K562 (cell line): ENCODE data around the gene SMG9. TPM values are rescaled to one million over a fixed set of nuclear protein-coding genes. Genes with fewer than 3 reads are reported as not detected.

Experiments used
- CAMTA2 ChIP-seq: fragments of 250-450 bp; sonication (Bioruptor Pico); conservative IDR thresholded peaks from 2 replicates; pipeline ENCODE4 v1.5.1; 2022
- CBFA2T2 ChIP-seq: fragments of 450-650 bp; conservative IDR thresholded peaks from 2 replicates; pipeline ENCODE4 v1.6.1; 2017; ENCODE audit warnings: mild to moderate bottlenecking
- HNRNPL ChIP-seq: fragments of 200-400 bp; formaldehyde crosslinking; IDR thresholded peaks from 2 replicates; pipeline ENCODE4 v1.6.1; 2017; ENCODE audit warnings: low read depth, mild to moderate bottlenecking, low read length
- HNRNPUL1 ChIP-seq: fragments of 200-400 bp; formaldehyde crosslinking; IDR thresholded peaks from 2 replicates; pipeline ENCODE4 v1.6.1; 2017; ENCODE audit warnings: low read length
- MYBL2 ChIP-seq, 2 experiments: fragments of 450-650 bp in 1 of 2; sonication (generic) in 1 of 2; formaldehyde crosslinking in 1 of 2; IDR thresholded peaks; 2 replicates each; pipeline versions ENCODE4 v1.6.1 to v1.8.1; 2017 to 2022; ENCODE audit warnings: borderline replicate concordance in 1 of 2, inconsistent platforms in 1 of 2, low read depth in 1 of 2, mild to moderate bottlenecking in 1 of 2, missing genetic modification reagents in 1 of 2, moderate library complexity in 1 of 2
- NONO ChIP-seq, 2 experiments: fragments of 200-400 bp in 1 of 2; fragments of 450-650 bp in 1 of 2; formaldehyde crosslinking in 1 of 2; IDR thresholded peaks; 2 replicates each; pipeline ENCODE4 v1.6.1; 2017; ENCODE audit warnings: low read depth in 2 of 2, mild to moderate bottlenecking in 2 of 2, moderate library complexity in 2 of 2, low read length in 1 of 2
- PHF21A ChIP-seq: fragments of 450-650 bp; IDR thresholded peaks from 2 replicates; pipeline ENCODE4 v1.6.1; 2017; ENCODE audit warnings: low read depth, borderline replicate concordance
- PREB ChIP-seq: sonication (generic); formaldehyde crosslinking; IDR thresholded peaks from 2 replicates; pipeline ENCODE4 v1.8.1; 2023; ENCODE audit warnings: mild to moderate bottlenecking, missing genetic modification reagents
- RBM25 ChIP-seq: fragments of 200-400 bp; formaldehyde crosslinking; IDR thresholded peaks from 2 replicates; pipeline ENCODE4 v1.6.1; 2018; ENCODE audit warnings: low read length, low read depth, moderate library complexity; ENCODE audit not compliant: severe bottlenecking
- SMAD3 ChIP-seq: fragments of 450-650 bp; formaldehyde crosslinking; conservative IDR thresholded peaks from 2 replicates; pipeline ENCODE4 v1.4.0; 2020; ENCODE audit warnings: mild to moderate bottlenecking
- TCF7 ChIP-seq: sonication (generic); IDR thresholded peaks from 2 replicates; pipeline ENCODE4 v1.6.1; 2016; ENCODE audit warnings: antibody characterized with exemption, borderline replicate concordance
- TOE1 ChIP-seq, 2 experiments: fragments of 450-650 bp in 1 of 2; sonication (generic) in 1 of 2; formaldehyde crosslinking in 1 of 2; IDR thresholded peaks; 2 replicates each; pipeline versions ENCODE4 v1.7.1 to v1.8.0; 2016 to 2022; ENCODE audit warnings: borderline replicate concordance in 2 of 2, mild to moderate bottlenecking in 2 of 2, antibody characterized with exemption in 1 of 2, inconsistent platforms in 1 of 2, low read depth in 1 of 2, missing genetic modification reagents in 1 of 2, moderate library complexity in 1 of 2
- TSC22D4 ChIP-seq: fragments of 450-650 bp; IDR thresholded peaks from 2 replicates; pipeline ENCODE4 v1.6.1; 2016; ENCODE audit warnings: missing genetic modification characterization, missing biosample characterization, control low read depth
- ZFPM2 ChIP-seq: fragments of 250-450 bp; sonication (Bioruptor Pico); IDR thresholded peaks from 2 replicates; pipeline ENCODE4 v1.5.1; 2022; ENCODE audit warnings: mild to moderate bottlenecking
- polyA plus RNA-seq, 8 experiments: library from polyadenylated mRNA; depleted of rRNA in 4 of 8; stranded (reverse) in 5 of 8; unstranded in 3 of 8; fragments of >200 nt; fragmentation: Nextera tagmentation in 2 of 8; fragmentation: Illumina TruSeq in 1 of 8; extraction: Ambion mirVana in 2 of 8; extraction: Trizol in 1 of 8; gene quantifications; 2 replicates each; pipeline versions ENCODE4 v1.2.1 to v1.2.3, GENCODE V29; 2011 to 2014; ENCODE audit warnings: inconsistent platforms in 1 of 8, missing spikeins in 1 of 8
- total RNA-seq, 7 experiments: library from RNA; depleted of rRNA in 6 of 7; stranded (reverse); fragments of >200 nt in 6 of 7; fragmentation: Illumina TruSeq in 2 of 7; extraction: Trizol in 2 of 7; gene quantifications; 2 replicates each; pipeline versions ENCODE4 v1.2.1 to v1.2.3, GENCODE V29; 2011 to 2021; ENCODE audit warnings: low replicate concordance in 1 of 7
- TF ChIP-seq, protein P1 (sequence below): sonication (generic); formaldehyde crosslinking; IDR thresholded peaks from 2 replicates; pipeline ENCODE4 v1.8.0; 2022; ENCODE audit warnings: missing genetic modification reagents, mild to moderate bottlenecking, borderline replicate concordance
- TF ChIP-seq, protein P2 (sequence below): fragments of 250-450 bp; sonication (Bioruptor Pico); IDR thresholded peaks from 2 replicates; pipeline ENCODE4 v1.4.0; 2020
- TF ChIP-seq, protein P3 (sequence below): fragments of 450-650 bp; formaldehyde crosslinking; IDR thresholded peaks from 2 replicates; pipeline ENCODE4 v1.4.0; 2020; ENCODE audit warnings: mild to moderate bottlenecking, moderate library complexity
- TF ChIP-seq, protein P4 (sequence below): fragments of 250-450 bp; sonication (Bioruptor Pico); IDR thresholded peaks from 2 replicates; pipeline ENCODE4 v1.8.0; 2022; ENCODE audit warnings: moderate library complexity, mild to moderate bottlenecking, inconsistent platforms

SMG9 gene
- total and polyA plus RNA-seq, 9 of the 15 experiments (the other 6 are each of a cell fraction or from before 2014, with no cell fraction given): 1.7 to 79.7 (median 40.2) TPM

GRCh38 chr19:43774103-43774939, 19.6 kb upstream of the SMG9 start (continued):
- TF ChIP-seq, protein P1, sequence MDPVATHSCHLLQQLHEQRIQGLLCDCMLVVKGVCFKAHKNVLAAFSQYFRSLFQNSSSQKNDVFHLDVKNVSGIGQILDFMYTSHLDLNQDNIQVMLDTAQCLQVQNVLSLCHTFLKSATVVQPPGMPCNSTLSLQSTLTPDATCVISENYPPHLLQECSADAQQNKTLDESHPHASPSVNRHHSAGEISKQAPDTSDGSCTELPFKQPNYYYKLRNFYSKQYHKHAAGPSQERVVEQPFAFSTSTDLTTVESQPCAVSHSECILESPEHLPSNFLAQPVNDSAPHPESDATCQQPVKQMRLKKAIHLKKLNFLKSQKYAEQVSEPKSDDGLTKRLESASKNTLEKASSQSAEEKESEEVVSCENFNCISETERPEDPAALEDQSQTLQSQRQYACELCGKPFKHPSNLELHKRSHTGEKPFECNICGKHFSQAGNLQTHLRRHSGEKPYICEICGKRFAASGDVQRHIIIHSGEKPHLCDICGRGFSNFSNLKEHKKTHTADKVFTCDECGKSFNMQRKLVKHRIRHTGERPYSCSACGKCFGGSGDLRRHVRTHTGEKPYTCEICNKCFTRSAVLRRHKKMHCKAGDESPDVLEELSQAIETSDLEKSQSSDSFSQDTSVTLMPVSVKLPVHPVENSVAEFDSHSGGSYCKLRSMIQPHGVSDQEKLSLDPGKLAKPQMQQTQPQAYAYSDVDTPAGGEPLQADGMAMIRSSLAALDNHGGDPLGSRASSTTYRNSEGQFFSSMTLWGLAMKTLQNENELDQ: no peak
- TF ChIP-seq ZFPM2 (CRISPR knock-in tag): no peak
- TF ChIP-seq HNRNPL: peak; percentile 96
- TF ChIP-seq, protein P2, sequence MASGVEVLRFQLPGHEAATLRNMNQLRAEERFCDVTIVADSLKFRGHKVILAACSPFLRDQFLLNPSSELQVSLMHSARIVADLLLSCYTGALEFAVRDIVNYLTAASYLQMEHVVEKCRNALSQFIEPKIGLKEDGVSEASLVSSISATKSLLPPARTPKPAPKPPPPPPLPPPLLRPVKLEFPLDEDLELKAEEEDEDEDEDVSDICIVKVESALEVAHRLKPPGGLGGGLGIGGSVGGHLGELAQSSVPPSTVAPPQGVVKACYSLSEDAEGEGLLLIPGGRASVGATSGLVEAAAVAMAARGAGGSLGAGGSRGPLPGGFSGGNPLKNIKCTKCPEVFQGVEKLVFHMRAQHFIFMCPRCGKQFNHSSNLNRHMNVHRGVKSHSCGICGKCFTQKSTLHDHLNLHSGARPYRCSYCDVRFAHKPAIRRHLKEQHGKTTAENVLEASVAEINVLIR (CRISPR knock-in tag): 0 out of 2 replicates have a peak, but pooled peaks have one; percentile 5
- TF ChIP-seq, protein P3, sequence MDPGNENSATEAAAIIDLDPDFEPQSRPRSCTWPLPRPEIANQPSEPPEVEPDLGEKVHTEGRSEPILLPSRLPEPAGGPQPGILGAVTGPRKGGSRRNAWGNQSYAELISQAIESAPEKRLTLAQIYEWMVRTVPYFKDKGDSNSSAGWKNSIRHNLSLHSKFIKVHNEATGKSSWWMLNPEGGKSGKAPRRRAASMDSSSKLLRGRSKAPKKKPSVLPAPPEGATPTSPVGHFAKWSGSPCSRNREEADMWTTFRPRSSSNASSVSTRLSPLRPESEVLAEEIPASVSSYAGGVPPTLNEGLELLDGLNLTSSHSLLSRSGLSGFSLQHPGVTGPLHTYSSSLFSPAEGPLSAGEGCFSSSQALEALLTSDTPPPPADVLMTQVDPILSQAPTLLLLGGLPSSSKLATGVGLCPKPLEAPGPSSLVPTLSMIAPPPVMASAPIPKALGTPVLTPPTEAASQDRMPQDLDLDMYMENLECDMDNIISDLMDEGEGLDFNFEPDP (CRISPR knock-in tag): no peak
- peak in 1 of 2 experiments; percentile 94; a peak in 3 of 4 replicates for TF ChIP-seq NONO (IDR thresholded peaks at IDR 0.05; ENCODE audit: low read depth in 2 of 2, low read length in 1 of 2)
- no peak for TF ChIP-seq HNRNPUL1
- TF ChIP-seq RBM25: peak; percentile 59
- TF ChIP-seq SMAD3 (CRISPR knock-in tag): 0 out of 2 replicates have a peak, but pooled peaks have one; percentile 47
- TF ChIP-seq CAMTA2 (CRISPR knock-in tag): peak; percentile 83; the same call in 1 of the 2 replicates
- peak; percentile 63; the same call in 1 of the 2 replicates for TF ChIP-seq TCF7
- TF ChIP-seq CBFA2T2: peak; percentile 97
- no peak for TF ChIP-seq TSC22D4 (tag)
- peak; percentile 92 for TF ChIP-seq TOE1 (IDR thresholded peaks at IDR 0.05; ENCODE audit: borderline replicate concordance)
- peak; percentile 51; the same call in 1 of the 2 replicates for TF ChIP-seq TOE1 (CRISPR knock-in tag; IDR thresholded peaks at IDR 0.05; ENCODE audit: borderline replicate concordance, low read depth)
- TF ChIP-seq MYBL2 (IDR thresholded peaks at IDR 0.05; ENCODE audit: low read depth): no peak
- TF ChIP-seq MYBL2 (CRISPR knock-in tag; IDR thresholded peaks at IDR 0.05; ENCODE audit: borderline replicate concordance): no peak
- TF ChIP-seq PHF21A: peak; percentile 95
- TF ChIP-seq, protein P4, sequence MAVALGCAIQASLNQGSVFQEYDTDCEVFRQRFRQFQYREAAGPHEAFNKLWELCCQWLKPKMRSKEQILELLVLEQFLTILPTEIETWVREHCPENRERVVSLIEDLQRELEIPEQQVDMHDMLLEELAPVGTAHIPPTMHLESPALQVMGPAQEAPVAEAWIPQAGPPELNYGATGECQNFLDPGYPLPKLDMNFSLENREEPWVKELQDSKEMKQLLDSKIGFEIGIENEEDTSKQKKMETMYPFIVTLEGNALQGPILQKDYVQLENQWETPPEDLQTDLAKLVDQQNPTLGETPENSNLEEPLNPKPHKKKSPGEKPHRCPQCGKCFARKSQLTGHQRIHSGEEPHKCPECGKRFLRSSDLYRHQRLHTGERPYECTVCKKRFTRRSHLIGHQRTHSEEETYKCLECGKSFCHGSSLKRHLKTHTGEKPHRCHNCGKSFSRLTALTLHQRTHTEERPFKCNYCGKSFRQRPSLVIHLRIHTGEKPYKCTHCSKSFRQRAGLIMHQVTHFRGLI (CRISPR knock-in tag): peak; percentile 52; the same call in 1 of the 2 replicates
- TF ChIP-seq PREB (CRISPR knock-in tag): no peak
